Stimulated activated CD4-positive, alpha-beta T cell treated with anti-CD3 and anti-CD28 coated beads, TNF-alpha, amount 100 ng/mL, for 24 hours (primary cell): ENCODE results near the gene TUBB3.
"Not testable (repeated sequence)": the region's sequence is repeated elsewhere in the genome, so short reads cannot be mapped to it uniquely, and the experiment has no call there.

Experiments
- DNase-seq, 3 experiments: peaks; one replicate each; pipeline ENCODE4 v3.0.0-alpha.2; 2020; ENCODE audit warnings: low read depth in 3 of 3

TUBB3 gene

GRCh38 chr16:89922884-89923639 lies at the start of gene TUBB3:
Gene TUBB3 (plus strand): TSS chr16:89923342. CDS start chr16:89923402, 60 bp downstream.
- DNase-seq: peak in 1 of 3 experiments; percentile 44

- peak; percentile 91 to 96 (median 91) for DNase-seq
These were observed 49.0 kb upstream of the TUBB3 start for GRCh38 chr16:89873972-89874689.

DNA sequence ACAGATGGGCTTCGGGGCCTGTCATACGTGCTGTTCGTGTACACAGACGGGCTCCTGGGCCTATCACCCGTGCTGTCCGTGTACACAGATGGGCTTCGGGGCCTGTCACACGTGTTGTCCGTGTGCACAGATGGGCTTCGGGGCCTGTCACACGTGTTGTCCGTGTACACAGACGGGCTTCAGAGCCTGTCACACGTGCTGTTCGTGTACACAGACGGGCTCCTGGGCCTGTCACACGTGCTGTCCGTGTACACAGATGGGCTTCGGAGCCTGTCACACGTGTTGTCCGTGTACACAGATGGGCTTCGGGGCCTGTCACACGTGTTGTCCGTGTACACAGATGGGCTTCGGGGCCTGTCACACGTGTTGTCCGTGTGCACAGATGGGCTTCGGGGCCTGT lies 44.0 kb upstream of the TUBB3 start:
- DNase-seq: not testable (repeated sequence)

DNA sequence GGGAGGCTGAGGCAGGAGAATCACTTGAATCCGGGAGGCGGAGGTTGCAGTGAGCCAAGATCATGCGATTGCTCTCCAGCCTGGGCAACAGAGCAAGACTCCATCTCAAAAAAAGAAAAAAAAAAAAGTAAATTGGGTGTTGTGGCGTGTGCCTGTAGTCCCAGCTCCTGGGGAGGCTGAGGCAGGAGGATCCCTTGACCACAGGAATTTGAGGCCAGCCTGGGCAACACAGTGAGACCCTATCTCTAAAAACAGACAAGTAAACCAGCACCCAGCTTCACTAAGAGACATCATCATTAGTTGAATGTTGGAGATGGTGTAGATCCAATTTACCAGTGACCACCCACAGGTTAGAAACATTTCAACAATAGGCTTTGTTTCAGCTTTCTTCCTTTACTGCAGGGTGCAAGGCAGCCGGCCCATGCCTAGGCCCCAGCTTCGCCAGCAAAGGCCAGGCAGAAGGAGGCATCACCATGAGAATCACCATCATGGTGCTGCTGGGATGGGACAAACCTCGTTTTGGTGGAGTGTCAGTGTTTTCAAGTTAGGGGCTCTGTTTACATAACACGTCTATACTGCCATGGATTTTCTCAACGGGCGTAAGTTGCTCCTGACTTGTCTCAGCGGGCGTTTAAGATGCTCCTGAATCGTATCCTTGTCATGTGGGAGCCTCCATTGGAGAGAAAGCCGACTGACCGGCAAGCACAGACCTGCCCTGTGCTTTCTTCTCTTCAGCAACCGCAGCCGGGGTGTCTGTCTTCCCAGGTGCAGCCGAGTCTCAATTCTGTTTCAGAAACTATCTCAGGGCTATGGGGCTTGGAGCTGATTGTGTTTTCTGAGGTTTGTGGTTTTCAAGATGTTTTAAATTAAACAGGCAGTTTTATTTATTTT lies 42.4 kb upstream of the TUBB3 start:
- DNase-seq: no peak

DNA sequence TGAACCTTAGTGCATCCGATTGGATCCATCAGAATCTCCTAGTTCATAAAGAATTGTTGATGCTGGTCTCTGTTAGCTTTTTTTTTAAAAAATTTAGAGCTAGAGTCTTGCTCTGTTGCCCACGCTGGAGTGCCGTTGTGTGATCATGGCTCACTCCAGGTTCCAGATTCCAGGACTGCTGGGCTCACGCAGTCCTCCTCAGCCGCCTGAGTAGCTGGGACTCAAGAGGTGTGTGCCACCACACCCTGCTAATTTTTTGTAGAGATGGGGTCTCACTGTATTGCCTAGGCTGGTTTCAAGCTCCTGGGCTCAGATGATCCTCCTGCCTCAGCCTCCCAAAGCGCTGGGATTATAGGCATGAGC lies 41.8 kb upstream of the TUBB3 start:
- no peak for DNase-seq

DNA sequence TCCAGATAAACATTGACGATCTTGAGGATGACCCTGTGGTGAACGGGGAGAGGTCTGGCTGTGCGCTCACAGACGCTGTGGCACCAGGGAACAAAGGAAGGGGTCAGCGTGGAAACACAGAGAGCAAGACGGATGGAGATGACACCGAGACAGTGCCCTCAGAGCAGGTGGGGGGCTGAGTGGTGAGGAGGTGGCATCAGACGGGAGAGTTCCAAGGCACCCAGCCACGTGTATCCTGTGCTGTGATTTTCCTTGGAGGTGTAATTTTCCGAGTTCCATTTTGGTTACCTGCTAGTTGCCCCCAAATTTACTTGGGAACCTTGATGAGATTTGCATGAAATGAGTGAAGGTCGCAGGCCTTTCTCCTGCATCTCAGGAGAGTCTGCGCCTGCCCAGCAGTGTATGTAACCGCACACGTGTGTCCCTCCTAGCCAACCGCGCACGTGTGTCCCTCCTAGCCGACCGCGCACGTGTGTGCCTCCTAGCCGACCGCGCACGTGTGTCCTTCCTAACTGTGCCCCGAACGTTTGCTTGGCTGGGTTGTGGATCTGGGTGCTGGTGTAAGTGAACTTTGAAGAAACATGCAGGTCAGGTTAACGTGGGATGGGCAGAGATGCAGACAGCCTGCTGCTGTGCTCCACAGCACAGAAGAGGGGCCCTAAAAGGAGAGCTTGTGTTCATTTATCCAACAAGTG lies 39.6 kb upstream of the TUBB3 start:
- no peak for DNase-seq

GRCh38 chr16:89884041-89884421 lies 39.1 kb upstream of the TUBB3 start:
- no peak for DNase-seq

- no peak for DNase-seq
These were observed 35.9 kb upstream of the TUBB3 start for GRCh38 chr16:89887243-89887642.

DNA sequence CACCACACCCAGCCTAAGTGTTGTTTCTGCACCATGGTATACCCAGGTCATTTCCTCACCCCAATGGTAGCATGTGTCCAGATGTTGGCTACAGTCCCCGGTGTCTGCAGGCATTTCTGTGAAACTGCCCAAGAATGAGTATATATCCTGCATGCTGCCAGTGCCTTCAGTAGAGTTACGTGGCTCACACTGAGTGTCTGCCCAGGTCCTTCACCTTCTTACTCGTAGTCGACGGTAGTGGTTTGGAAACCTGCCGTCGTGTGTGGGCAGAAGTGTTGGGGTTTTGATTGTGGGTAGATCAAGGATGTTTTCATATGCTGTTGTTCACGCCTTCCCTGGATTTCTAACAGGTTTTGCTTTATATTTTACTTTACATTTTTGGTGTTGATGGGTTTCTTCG lies 32.9 kb upstream of the TUBB3 start:
- peak in 1 of 3 experiments; percentile 42 for DNase-seq

- DNase-seq: no peak
These were observed 32.1 kb upstream of the TUBB3 start for GRCh38 chr16:89890886-89891657.

DNA sequence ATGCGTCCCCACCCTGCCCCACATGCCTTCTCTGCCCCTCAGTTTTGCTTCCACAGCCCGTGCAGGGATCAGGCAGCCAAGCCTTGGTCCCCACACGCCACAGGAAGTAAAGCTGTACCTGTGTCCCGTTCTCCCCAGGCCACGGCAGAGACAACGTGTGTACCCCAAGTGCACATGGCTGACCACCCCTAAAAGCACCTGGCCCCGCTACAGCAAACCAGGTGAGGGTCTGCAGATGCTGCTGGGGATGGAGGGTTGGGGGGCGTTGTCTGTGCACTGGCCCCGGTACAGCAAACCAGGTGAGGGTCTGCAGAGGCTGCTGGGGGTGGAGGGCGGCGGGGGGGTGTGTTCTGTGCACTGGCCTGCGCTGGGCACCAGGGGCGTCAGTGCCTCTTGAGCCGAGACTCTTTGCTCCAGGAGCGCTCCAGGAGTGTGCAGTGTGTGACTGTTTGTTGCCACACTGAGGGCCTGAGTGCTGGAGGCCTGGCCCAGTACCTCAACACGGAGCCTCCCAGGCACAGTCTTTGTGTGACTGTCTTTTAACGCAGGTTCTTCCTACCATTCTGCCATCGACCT lies 31.0 kb upstream of the TUBB3 start:
- DNase-seq: no peak

GRCh38 chr16:89892635-89893034 lies 30.5 kb upstream of the TUBB3 start:
- DNase-seq: no peak

DNA sequence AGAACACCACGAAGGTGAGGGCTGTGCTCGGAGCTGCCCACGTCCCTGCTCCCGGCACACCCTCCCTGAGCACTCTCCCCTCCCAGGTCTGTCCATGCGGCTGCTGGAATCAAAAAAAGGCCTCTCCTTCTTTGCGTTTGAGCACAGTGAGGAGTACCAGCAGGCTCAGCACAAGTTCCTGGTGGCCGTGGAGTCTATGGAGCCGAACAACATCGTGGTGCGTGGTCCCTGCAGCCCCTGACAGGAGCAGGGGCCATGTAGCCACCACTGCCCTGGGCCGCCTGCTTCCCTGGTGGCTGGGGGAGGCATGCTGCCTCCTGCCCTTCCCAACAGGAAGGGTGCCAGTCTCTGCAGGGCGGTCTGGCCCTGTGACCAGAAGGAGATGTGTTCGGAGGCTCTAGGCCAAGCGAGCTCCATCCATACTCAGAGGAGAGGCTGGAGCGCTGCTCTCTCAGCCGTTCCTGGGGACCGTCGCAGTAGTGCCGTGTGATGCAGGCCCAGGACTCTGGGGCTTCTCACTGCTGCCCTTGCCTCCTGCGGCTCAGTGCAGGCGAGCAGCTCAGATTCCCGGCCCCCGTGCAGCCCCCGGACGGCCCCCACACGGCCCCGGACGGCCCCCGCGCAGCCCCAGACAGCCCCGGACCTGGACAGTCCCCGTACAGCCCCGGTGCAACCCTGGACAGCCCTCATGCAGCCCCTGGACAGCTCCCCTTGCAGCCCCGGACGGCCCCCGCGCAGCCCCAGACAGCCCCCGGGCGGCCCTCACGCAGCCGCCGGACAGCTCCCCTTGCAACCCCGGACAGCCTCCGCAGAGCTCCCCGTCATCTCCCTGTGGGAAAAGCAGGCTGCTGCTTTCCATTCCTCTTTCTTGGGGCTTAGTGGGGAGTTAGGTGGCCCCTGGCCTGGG lies 29.2 kb upstream of the TUBB3 start:
- no peak for DNase-seq

GRCh38 chr16:89895482-89896250 lies 27.5 kb upstream of the TUBB3 start:
- no peak for DNase-seq

GRCh38 chr16:89897204-89897603 lies 25.9 kb upstream of the TUBB3 start:
- DNase-seq: no peak

- DNase-seq: no peak
These were observed 24.8 kb upstream of the TUBB3 start for GRCh38 chr16:89898201-89898967.

- no peak for DNase-seq
These were observed 23.2 kb upstream of the TUBB3 start for GRCh38 chr16:89899879-89900481.

DNA sequence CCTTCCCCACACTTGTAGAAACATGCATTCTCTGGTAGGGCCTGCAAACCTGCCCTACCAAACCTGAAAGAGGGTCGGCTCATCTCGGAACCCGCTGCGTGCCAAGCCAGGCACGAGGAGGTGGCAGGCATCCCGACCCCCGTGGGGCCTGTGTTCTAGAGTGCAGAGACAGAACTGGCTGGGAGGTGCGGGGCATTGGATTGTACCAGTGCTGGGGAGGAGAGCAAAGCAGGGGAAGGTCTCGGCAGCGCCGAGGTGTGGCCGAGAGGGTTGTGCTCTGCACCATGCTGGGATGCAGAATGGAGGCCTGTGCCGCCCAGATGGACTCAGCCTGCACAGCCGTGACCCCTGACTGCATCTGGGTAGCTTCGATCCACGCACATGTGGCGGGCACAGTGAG lies 22.3 kb upstream of the TUBB3 start:
- DNase-seq: no peak
